Kasumi-1 (cell line): ENCODE results near the gene GPS1.

Experiments used
- DNase-seq, 2 experiments: peaks; one replicate each; lab custom pipeline; 2025; lab: John Stamatoyannopoulos, UW

The GPS1 gene

GRCh38 chr17:82045936-82046484 is 5.7 kb upstream of the GPS1 start:
- no peak for DNase-seq

- DNase-seq = no peak
Measured at GRCh38 chr17:82046903-82047302, 4.8 kb upstream of the GPS1 start.

- no peak for DNase-seq
Measured at GRCh38 chr17:82047379-82047778, 4.3 kb upstream of the GPS1 start.

GRCh38 chr17:82047914-82048570 is 3.7 kb upstream of the GPS1 start:
- no peak for DNase-seq

GRCh38 chr17:82048571-82048971 is 3.1 kb upstream of the GPS1 start:
- DNase-seq = no peak

- no peak for DNase-seq
Measured at GRCh38 chr17:82049106-82049505, 2.6 kb upstream of the GPS1 start.

GRCh38 chr17:82049521-82049971 is 2.2 kb upstream of the GPS1 start:
- DNase-seq = no peak

- DNase-seq = no peak
Measured at GRCh38 chr17:82050152-82050760, 1.4 kb upstream of the GPS1 start.

- DNase-seq = no peak
Measured at GRCh38 chr17:82050761-82051641, 697 bp upstream of the GPS1 start.

GRCh38 chr17:82052638-82053059 is 951 bp downstream of the GPS1 start:
- DNase-seq = no peak

- DNase-seq = no peak
Measured at GRCh38 chr17:82053130-82053529, 1.4 kb downstream of the GPS1 start.

- DNase-seq = no peak
Measured at GRCh38 chr17:82053556-82054263, 2.0 kb downstream of the GPS1 start.

- no peak for DNase-seq
Measured at GRCh38 chr17:82054351-82055022, 2.8 kb downstream of the GPS1 start.

- peak in 1 of 2 experiments; percentile 22 for DNase-seq
Measured at GRCh38 chr17:82055023-82055964, 3.6 kb downstream of the GPS1 start.

- DNase-seq = no peak
Measured at GRCh38 chr17:82055965-82056728, 4.4 kb downstream of the GPS1 start.

- DNase-seq = no peak
Measured at GRCh38 chr17:82056729-82057621, 5.3 kb downstream of the GPS1 start.

GRCh38 chr17:82058230-82058854 is 6.6 kb downstream of the GPS1 start:
- no peak for DNase-seq

- no peak for DNase-seq
Measured at GRCh38 chr17:82058855-82059249, 7.2 kb downstream of the GPS1 start.
